CD4-positive, alpha-beta memory T cell (primary cell): ENCODE results near the gene SLC4A5. TPM values are rescaled to one million over a fixed set of nuclear protein-coding genes. Genes with fewer than 3 reads are reported as not detected.

Source experiments
- polyA plus RNA-seq, 2 donors: library from polyadenylated mRNA; unstranded; fragments of 300-500 nt; fragmentation: Illumina TruSeq; gene quantifications; one replicate each; pipeline ENCODE4 v1.2.3, GENCODE V29; 2021
- total RNA-seq, 2 experiments: library from RNA; stranded (reverse); gene quantifications; one replicate each; pipeline ENCODE4 v1.2.3, GENCODE V29; 2021

Gene SLC4A5
- total and polyA plus RNA-seq, 4 experiments from 2014 or later = 0.25 to 11.5 (median 7.2) TPM

Other genes with a start within 250 kb of the SLC4A5 start
- 10 to 100 TPM; 16.4 to 19.0 TPM for gene BOLA3, start 195.5 kb downstream of the SLC4A5 start, total RNA-seq
- 100 to 1,000 TPM in 1 of 2 donors, 10 to 100 TPM in 1; 82.0 to 101 TPM for gene BOLA3, start 195.5 kb downstream of the SLC4A5 start, polyA plus RNA-seq
- gene MOB1A, start 164.5 kb downstream of the SLC4A5 start, total RNA-seq = 100 to 1,000 TPM; 135 TPM
- 100 to 1,000 TPM; 142 to 203 TPM for gene MOB1A, start 164.5 kb downstream of the SLC4A5 start, polyA plus RNA-seq
- gene MTHFD2, start 144.8 kb downstream of the SLC4A5 start, total RNA-seq = 10 to 100 TPM; 23.8 to 25.0 TPM
- 10 to 100 TPM; 13.7 to 16.3 TPM for gene MTHFD2, start 144.8 kb downstream of the SLC4A5 start, polyA plus RNA-seq
- gene DCTN1, start 36.9 kb upstream of the SLC4A5 start, total RNA-seq = 100 to 1,000 TPM; 105 to 115 TPM
- 10 to 100 TPM; 24.4 to 78.0 TPM for gene DCTN1, start 36.9 kb upstream of the SLC4A5 start, polyA plus RNA-seq
- 1 to 10 TPM; 5.3 to 7.5 TPM for gene C2orf81, start 78.2 kb upstream of the SLC4A5 start, total RNA-seq
- 1 to 10 TPM; 1.5 to 1.6 TPM for gene C2orf81, start 78.2 kb upstream of the SLC4A5 start, polyA plus RNA-seq
- 10 to 100 TPM; 36.3 to 41.0 TPM for gene WDR54, start 78.3 kb upstream of the SLC4A5 start, total RNA-seq
- gene WDR54, start 78.3 kb upstream of the SLC4A5 start, polyA plus RNA-seq = 100 to 1,000 TPM in 1 of 2 donors, 10 to 100 TPM in 1; 56.1 to 107 TPM
- not detected for gene RTKN, start 98.5 kb upstream of the SLC4A5 start, total RNA-seq
- under 1 TPM in 1 of 2 donors, not detected in 1; 0.14 TPM for gene RTKN, start 98.5 kb upstream of the SLC4A5 start, polyA plus RNA-seq
- 10 to 100 TPM; 76.4 to 82.8 TPM for gene INO80B, start 111.7 kb upstream of the SLC4A5 start, total RNA-seq
- 1 to 10 TPM; 4.6 to 7.7 TPM for gene INO80B, start 111.7 kb upstream of the SLC4A5 start, polyA plus RNA-seq
- gene WBP1, start 115.0 kb upstream of the SLC4A5 start, total RNA-seq = 100 to 1,000 TPM; 108 to 109 TPM
- gene WBP1, start 115.0 kb upstream of the SLC4A5 start, polyA plus RNA-seq = 10 to 100 TPM; 38.1 to 41.2 TPM
- gene MOGS, start 122.0 kb upstream of the SLC4A5 start, total RNA-seq = 10 to 100 TPM; 92.3 to 94.1 TPM
- 10 to 100 TPM; 34.0 to 38.5 TPM for gene MOGS, start 122.0 kb upstream of the SLC4A5 start, polyA plus RNA-seq
- 10 to 100 TPM; 72.8 to 82.3 TPM for gene MRPL53, start 129.3 kb upstream of the SLC4A5 start, total RNA-seq
- gene MRPL53, start 129.3 kb upstream of the SLC4A5 start, polyA plus RNA-seq = 100 to 1,000 TPM in 1 of 2 donors, 10 to 100 TPM in 1; 96.5 to 120 TPM
- gene CCDC142, start 139.6 kb upstream of the SLC4A5 start, total RNA-seq = 10 to 100 TPM; 63.9 to 67.6 TPM
- 10 to 100 TPM in 1 of 2 donors, 1 to 10 TPM in 1; 3.6 to 10.2 TPM for gene CCDC142, start 139.6 kb upstream of the SLC4A5 start, polyA plus RNA-seq
- gene TTC31, start 139.7 kb upstream of the SLC4A5 start, total RNA-seq = 10 to 100 TPM; 43.7 to 46.9 TPM
- 10 to 100 TPM; 17.0 to 19.2 TPM for gene TTC31, start 139.7 kb upstream of the SLC4A5 start, polyA plus RNA-seq
- under 1 TPM in 1 of 2 experiments, not detected in 1; 0.30 TPM for gene LBX2, start 156.2 kb upstream of the SLC4A5 start, total RNA-seq
- under 1 TPM in 1 of 2 donors, not detected in 1; 0.23 TPM for gene LBX2, start 156.2 kb upstream of the SLC4A5 start, polyA plus RNA-seq
- gene PCGF1, start 164.3 kb upstream of the SLC4A5 start, total RNA-seq = 10 to 100 TPM; 31.1 to 42.2 TPM
- gene PCGF1, start 164.3 kb upstream of the SLC4A5 start, polyA plus RNA-seq = 10 to 100 TPM; 10.4 to 16.7 TPM
- under 1 TPM; 0.52 to 0.53 TPM for gene TLX2, start 171.0 kb upstream of the SLC4A5 start, total RNA-seq
- gene TLX2, start 171.0 kb upstream of the SLC4A5 start, polyA plus RNA-seq = under 1 TPM; 0.14 to 0.33 TPM
- under 1 TPM; 0.35 to 0.44 TPM for gene DQX1, start 182.8 kb upstream of the SLC4A5 start, total RNA-seq
- gene DQX1, start 182.8 kb upstream of the SLC4A5 start, polyA plus RNA-seq = not detected
- 100 to 1,000 TPM; 153 to 158 TPM for gene AUP1, start 186.3 kb upstream of the SLC4A5 start, total RNA-seq
- gene AUP1, start 186.3 kb upstream of the SLC4A5 start, polyA plus RNA-seq = 100 to 1,000 TPM in 1 of 2 donors, 10 to 100 TPM in 1; 91.3 to 123 TPM
- gene HTRA2, start 186.5 kb upstream of the SLC4A5 start, total RNA-seq = 10 to 100 TPM; 39.8 to 41.1 TPM
- gene HTRA2, start 186.5 kb upstream of the SLC4A5 start, polyA plus RNA-seq = 10 to 100 TPM; 22.0 to 25.7 TPM
- under 1 TPM; 0.25 to 0.32 TPM for gene LOXL3, start 210.5 kb upstream of the SLC4A5 start, total RNA-seq
- gene LOXL3, start 210.5 kb upstream of the SLC4A5 start, polyA plus RNA-seq = not detected
- gene DOK1, start 211.3 kb upstream of the SLC4A5 start, total RNA-seq = 10 to 100 TPM; 34.8 to 35.7 TPM
- gene DOK1, start 211.3 kb upstream of the SLC4A5 start, polyA plus RNA-seq = 10 to 100 TPM; 14.2 to 26.8 TPM